Right atrium auricular region (tissue), 2 donors: ENCODE results near the gene CFAP210. TPM values are rescaled to one million over a fixed set of nuclear protein-coding genes. Genes with fewer than 3 reads are reported as not detected.
"Not testable (repeated sequence)": the region's sequence is repeated elsewhere in the genome, so short reads cannot be mapped to it uniquely, and the experiment has no call there.

Experiments used
- DNase-seq: peaks from one replicate; pipeline ENCODE4 v3.0.0-alpha.2; 2019; ENCODE audit warnings: low spot score
- H3K27ac ChIP-seq, 2 donors: fragments of 200-600 bp; sonication (generic); 1 replicate in 1 of 2; 2 replicates in 1 of 2; pipeline ENCODE4 v1.5.1; 2016 to 2019
- H3K27me3 ChIP-seq, 2 donors: fragments of 200-600 bp; sonication (generic); one replicate each; pipeline versions ENCODE4 v1.5.1 to v1.6.0; 2017 to 2019
- H3K36me3 ChIP-seq: fragments of 200-600 bp; sonication (generic); one replicate; pipeline ENCODE4 v1.5.1; 2016
- H3K4me1 ChIP-seq, 2 donors: fragments of 200-600 bp; sonication (generic); one replicate each; pipeline versions ENCODE4 v1.5.1 to v1.6.0; 2017 to 2019
- H3K4me3 ChIP-seq, 2 donors: fragments of 200-600 bp; sonication (generic); 1 replicate in 1 of 2; 2 replicates in 1 of 2; pipeline ENCODE4 v1.5.1; 2017 to 2019; ENCODE audit warnings: mild to moderate bottlenecking in 1 of 2, moderate library complexity in 1 of 2
- H3K9me3 ChIP-seq, 2 donors: fragments of 200-600 bp; sonication (generic); one replicate each; pipeline ENCODE4 v1.5.1; 2019
- total RNA-seq, 2 donors: library from RNA; depleted of rRNA; stranded (reverse); fragments of >200 nt; gene quantifications; one replicate each; pipeline ENCODE4 v1.1.0, GENCODE V29; 2016
- TF ChIP-seq, protein P1 (sequence below), 2 donors: fragments of 200-600 bp; sonication (generic); IDR thresholded peaks; one replicate each; pipeline ENCODE4 v1.5.1; 2019; ENCODE audit warnings: antibody characterized with exemption in 2 of 2

CFAP210 gene
- total RNA-seq, 2 donors from 2014 or later, result not detected

DNA sequence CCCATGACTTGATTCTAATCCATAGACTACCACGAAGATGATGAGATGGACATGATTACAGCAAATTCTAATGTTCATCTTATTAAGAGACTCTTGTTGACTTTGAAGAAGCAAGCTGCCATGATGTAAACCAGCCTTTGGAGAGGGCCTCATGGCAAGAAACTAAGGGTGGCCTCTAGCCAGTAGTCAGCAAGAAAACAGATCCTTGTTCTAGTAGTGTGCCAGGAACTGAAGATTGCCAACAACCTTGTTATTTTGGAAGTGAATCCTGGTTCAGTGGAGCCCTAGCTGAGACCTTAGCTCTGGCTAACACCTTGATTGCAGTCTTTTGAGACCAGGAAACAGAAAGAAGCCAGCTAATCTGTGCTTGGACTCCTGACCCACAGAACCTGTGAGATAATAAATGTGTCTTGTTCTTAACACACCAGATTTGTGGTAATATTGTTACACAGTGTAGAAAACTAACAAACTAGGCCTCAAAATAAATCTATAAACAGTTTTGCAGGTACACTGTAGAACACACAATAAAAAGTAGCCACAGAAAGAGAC, 10.0 kb upstream of the CFAP210 start:
- no peak overlapping the region for H3K27ac ChIP-seq

DNA sequence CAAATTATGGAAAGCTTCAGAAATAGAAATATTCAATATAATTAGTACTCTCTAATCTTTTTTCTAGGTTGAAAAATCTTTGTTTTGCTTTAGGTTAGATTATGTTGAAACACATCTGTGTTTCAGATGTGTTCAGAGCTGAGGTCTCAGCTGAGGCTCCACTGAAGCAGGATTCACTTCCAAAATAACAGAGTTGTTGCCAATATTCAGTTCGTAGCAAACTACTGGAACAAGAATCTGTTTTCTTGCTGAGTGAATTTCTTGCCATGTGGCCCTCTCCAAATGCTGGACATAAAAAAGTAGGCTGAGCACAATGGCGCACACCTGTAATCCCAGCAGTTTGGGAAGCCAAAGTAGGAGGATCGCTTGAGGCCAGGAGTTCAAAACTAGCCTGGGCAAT, 8.8 kb upstream of the CFAP210 start:
- Histone ChIP-seq H3K27ac (no peak overlapping the region), H3K27me3 (no peaks in the 10 kb centered on the region), H3K9me3 (no peaks in the 10 kb centered on the region), H3K4me1 (no peaks in the 10 kb centered on the region), H3K4me3 (no peak overlapping the region), H3K36me3 (no peaks in the 10 kb centered on the region)
- DNase-seq, result no peak
- TF ChIP-seq, protein P1, sequence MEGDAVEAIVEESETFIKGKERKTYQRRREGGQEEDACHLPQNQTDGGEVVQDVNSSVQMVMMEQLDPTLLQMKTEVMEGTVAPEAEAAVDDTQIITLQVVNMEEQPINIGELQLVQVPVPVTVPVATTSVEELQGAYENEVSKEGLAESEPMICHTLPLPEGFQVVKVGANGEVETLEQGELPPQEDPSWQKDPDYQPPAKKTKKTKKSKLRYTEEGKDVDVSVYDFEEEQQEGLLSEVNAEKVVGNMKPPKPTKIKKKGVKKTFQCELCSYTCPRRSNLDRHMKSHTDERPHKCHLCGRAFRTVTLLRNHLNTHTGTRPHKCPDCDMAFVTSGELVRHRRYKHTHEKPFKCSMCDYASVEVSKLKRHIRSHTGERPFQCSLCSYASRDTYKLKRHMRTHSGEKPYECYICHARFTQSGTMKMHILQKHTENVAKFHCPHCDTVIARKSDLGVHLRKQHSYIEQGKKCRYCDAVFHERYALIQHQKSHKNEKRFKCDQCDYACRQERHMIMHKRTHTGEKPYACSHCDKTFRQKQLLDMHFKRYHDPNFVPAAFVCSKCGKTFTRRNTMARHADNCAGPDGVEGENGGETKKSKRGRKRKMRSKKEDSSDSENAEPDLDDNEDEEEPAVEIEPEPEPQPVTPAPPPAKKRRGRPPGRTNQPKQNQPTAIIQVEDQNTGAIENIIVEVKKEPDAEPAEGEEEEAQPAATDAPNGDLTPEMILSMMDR (IDR thresholded peaks at IDR 0.05), result no peak

More for the DNA sequence above, 10.0 kb upstream of the CFAP210 start:
- no peaks in the 10 kb centered on the region for H3K4me1 ChIP-seq
- H3K36me3 ChIP-seq, result no peaks in the 10 kb centered on the region
- H3K9me3 ChIP-seq, result no peaks in the 10 kb centered on the region
- TF ChIP-seq, protein P1 (IDR thresholded peaks at IDR 0.05), result no peak
- H3K27me3 ChIP-seq, result no peaks in the 10 kb centered on the region
- no peak overlapping the region for H3K4me3 ChIP-seq
- no peak for DNase-seq

DNA sequence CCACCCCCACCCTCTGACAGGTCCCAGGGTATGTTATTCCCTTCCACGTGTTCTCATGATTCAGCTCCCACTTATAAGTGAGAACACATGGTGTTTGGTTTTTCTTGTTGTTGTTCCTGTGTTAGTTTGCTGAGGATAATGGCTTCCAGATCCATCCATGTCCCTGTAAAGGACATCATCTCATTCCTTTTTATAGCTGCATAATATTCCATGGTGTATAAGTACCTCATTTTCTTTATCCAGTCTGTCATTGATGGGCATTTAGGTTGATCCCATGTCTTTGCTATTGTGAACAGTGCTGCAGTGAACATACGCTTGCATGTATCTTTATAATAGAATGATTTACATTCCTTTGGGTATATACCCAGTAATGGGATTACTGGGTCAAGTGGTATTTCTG, 5.0 kb upstream of the CFAP210 start:
- H3K4me3 ChIP-seq, H3K9me3 ChIP-seq, DNase-seq: not testable (repeated sequence)

DNA sequence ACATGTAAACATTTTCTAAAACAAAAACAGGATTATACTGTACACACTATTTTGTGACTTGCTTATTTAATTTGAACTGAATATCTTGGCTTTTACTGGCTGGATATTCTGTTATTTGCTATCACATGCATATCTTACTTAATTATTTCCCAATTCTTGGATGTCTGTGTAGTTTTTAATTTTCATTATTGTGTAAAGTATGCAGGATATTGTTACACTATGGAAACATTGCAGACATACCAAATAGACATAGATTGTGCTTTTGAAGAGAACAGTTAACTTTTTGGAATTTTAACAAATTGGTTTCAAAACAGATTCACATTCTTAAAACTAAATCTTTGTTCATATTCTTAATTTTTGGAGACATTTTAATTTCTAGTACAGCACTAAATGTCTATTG, 2.2 kb upstream of the CFAP210 start:
- H3K36me3 ChIP-seq, result no peaks in the 10 kb centered on the region
- TF ChIP-seq, protein P1 (IDR thresholded peaks at IDR 0.05), result no peak
- DNase-seq, result no peak
- H3K27ac ChIP-seq, result no peak overlapping the region
- no peaks in the 10 kb centered on the region for H3K9me3 ChIP-seq
- peaks cover 0 to 17% of the 10 kb centered on the region in 2 donors for H3K4me1 ChIP-seq
- no peak overlapping the region for H3K4me3 ChIP-seq
- no peaks in the 10 kb centered on the region for H3K27me3 ChIP-seq

More for the DNA sequence above, 5.0 kb upstream of the CFAP210 start:
- not testable (repeated sequence) for H3K4me1 ChIP-seq, H3K27ac ChIP-seq, H3K27me3 ChIP-seq, H3K36me3 ChIP-seq

DNA sequence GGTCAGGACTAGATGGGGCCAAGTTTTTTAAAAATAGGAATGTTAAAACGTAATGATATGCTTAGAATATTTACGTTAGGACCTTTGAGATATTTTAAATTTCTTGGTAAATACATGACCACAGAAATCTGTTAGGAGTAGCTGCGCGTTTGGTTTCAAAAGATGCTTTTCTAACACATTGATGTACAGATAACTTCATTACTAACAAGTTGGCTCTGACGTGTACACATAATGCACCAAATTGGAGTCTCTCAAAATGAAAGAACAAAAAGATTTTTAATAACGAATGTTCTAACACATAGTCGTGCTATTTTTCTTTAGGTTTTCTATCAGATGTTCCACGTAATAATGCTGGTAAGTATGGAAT, 672 bp upstream of the CFAP210 start:
- Histone ChIP-seq H3K4me1 (peaks cover 0 to 17% of the 10 kb centered on the region in 2 donors), H3K27ac (peak overlapping the region; percentile 82 to 87), H3K27me3 (no peaks in the 10 kb centered on the region), H3K4me3 (peak overlapping the region; percentile 55 to 81), H3K9me3 (peaks cover 0 to 5% of the 10 kb centered on the region in 2 donors), H3K36me3 (no peaks in the 10 kb centered on the region)
- TF ChIP-seq, protein P1 (IDR thresholded peaks at IDR 0.05), result no peak
- DNase-seq, result no peak

DNA sequence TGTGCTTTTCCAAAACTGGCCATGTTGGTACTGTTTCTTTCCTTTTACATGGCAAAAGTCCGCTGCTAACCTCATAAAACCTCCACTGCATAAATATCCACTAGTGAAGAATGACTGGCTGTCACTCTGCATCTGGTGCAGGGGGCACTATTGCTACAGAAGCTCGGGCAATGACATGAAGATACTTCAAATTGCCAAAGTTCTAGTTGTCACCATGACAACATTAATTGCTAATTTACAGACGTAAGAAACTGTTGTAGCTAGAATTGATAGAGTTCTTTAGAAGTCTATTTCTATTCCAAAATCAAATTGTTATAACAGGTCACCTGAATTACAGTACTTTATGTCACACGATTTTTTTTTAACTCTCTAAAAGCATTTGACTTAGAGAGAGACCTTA, 845 bp downstream of the CFAP210 start:
- H3K36me3 ChIP-seq, result no peaks in the 10 kb centered on the region
- H3K27me3 ChIP-seq, result no peaks in the 10 kb centered on the region
- DNase-seq, result no peak
- H3K4me1 ChIP-seq, result peaks cover 0 to 17% of the 10 kb centered on the region in 2 donors
- peaks cover 0 to 5% of the 10 kb centered on the region in 2 donors for H3K9me3 ChIP-seq
- TF ChIP-seq, protein P1 (IDR thresholded peaks at IDR 0.05), result peak in 1 of 2 donors; percentile 35
- H3K27ac ChIP-seq, result no peak overlapping the region
- no peak overlapping the region for H3K4me3 ChIP-seq
